Mesothelial cell of epicardium (in vitro differentiated cells): ENCODE data around the gene PON2. TPM values are rescaled to one million over a fixed set of nuclear protein-coding genes. Genes with fewer than 3 reads are reported as not detected.

Source experiments
- DNase-seq, 2 experiments: peaks; one replicate each; pipeline ENCODE4 v3.0.0; 2021; ENCODE audit warnings: low spot score in 2 of 2; ENCODE audit not compliant: unreplicated experiment in 2 of 2
- H3K27ac Mint-ChIP-seq: 2 replicates; pipeline ENCODE4 v1.8.0; 2021; ENCODE audit warnings: mixed read lengths
- H3K27me3 Mint-ChIP-seq: 2 replicates; pipeline ENCODE4 v1.8.0; 2021; ENCODE audit warnings: low read depth, mixed read lengths
- H3K36me3 Mint-ChIP-seq: 2 replicates; pipeline ENCODE4 v1.8.0; 2021; ENCODE audit warnings: mixed read lengths
- H3K4me1 Mint-ChIP-seq: 2 replicates; pipeline ENCODE4 v1.8.0; 2021; ENCODE audit warnings: mixed read lengths
- H3K4me3 Mint-ChIP-seq: 2 replicates; pipeline ENCODE4 v1.8.0; 2021; ENCODE audit warnings: mild to moderate bottlenecking, moderate library complexity, mixed read lengths
- H3K9me3 Mint-ChIP-seq: 2 replicates; pipeline ENCODE4 v1.8.0; 2021; ENCODE audit warnings: mixed read lengths
- total RNA-seq: library from RNA; stranded (reverse); gene quantifications from 3 replicates; pipeline ENCODE4 v1.2.1, GENCODE V29; 2021
- TF ChIP-seq, protein P1 (sequence below): fragments of 200-600 bp; sonication (generic); IDR thresholded peaks from one replicate; pipeline ENCODE4 v1.5.0; 2021; ENCODE audit warnings: antibody characterized with exemption; ENCODE audit not compliant: unreplicated experiment

PON2 gene
- total RNA-seq, 1 donor from 2014 or later: 115 TPM

DNA sequence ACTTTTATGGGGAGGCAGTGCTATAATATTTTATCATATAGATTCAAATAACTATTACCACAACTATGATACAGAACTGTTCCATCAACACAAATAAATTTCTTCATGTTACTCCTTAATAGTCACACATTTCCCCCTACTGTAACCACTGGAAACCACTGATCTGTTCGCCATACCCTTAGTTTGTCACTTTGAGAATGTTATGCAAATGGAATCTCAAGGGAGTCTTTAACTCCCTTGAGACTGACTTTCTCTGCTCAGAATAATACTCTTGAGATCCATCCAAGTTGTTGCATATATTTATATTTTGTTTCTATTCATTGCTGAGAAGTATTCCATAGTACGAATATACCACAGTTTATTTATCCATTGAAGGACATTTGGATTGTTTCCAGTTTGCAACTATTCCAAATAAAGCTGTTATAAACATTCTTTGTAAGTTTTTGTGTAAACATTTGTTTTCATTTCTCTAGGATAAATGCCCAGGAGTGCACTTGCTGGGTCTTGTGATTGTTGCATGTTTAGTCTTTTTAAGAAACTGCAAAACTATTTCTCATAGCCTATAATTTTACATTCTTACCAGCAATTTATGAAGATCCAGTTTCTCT, 19.7 kb upstream of the PON2 start:
- no peak for DNase-seq
- Mint-ChIP-seq H3K9me3 (peaks cover 27% of the 10 kb centered on the region), H3K36me3 (peaks cover 7% of the 10 kb centered on the region), H3K4me1 (no peaks in the 10 kb centered on the region), H3K27ac (no peak overlapping the region), H3K27me3 (no peaks in the 10 kb centered on the region), H3K4me3 (no peak overlapping the region)
- TF ChIP-seq, protein P1, sequence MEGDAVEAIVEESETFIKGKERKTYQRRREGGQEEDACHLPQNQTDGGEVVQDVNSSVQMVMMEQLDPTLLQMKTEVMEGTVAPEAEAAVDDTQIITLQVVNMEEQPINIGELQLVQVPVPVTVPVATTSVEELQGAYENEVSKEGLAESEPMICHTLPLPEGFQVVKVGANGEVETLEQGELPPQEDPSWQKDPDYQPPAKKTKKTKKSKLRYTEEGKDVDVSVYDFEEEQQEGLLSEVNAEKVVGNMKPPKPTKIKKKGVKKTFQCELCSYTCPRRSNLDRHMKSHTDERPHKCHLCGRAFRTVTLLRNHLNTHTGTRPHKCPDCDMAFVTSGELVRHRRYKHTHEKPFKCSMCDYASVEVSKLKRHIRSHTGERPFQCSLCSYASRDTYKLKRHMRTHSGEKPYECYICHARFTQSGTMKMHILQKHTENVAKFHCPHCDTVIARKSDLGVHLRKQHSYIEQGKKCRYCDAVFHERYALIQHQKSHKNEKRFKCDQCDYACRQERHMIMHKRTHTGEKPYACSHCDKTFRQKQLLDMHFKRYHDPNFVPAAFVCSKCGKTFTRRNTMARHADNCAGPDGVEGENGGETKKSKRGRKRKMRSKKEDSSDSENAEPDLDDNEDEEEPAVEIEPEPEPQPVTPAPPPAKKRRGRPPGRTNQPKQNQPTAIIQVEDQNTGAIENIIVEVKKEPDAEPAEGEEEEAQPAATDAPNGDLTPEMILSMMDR: no peak

DNA sequence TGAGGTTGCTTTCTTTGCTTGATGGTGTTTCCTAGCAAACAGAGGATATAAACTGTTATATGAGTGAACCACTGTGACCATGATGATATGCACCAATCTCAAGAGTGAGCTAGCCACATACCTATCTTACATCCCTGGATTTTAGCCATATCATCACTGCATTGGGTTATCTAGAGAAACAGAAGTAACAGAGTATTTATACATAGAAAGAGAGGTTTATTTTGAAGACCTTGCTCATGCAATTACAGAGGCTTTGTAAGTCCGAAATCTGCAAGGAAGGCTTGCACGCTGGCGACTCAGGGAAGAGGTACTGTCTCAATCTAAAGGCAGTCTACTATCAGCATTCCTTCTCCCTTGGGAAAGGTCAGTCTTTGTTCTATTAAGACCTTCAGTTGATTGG, 11.8 kb upstream of the PON2 start:
- Mint-ChIP-seq H3K4me3 (no peak overlapping the region), H3K4me1 (no peaks in the 10 kb centered on the region), H3K27ac (no peak overlapping the region), H3K9me3 (no peaks in the 10 kb centered on the region), H3K36me3 (no peaks in the 10 kb centered on the region), H3K27me3 (no peaks in the 10 kb centered on the region)
- no peak for DNase-seq
- TF ChIP-seq, protein P1: no peak

DNA sequence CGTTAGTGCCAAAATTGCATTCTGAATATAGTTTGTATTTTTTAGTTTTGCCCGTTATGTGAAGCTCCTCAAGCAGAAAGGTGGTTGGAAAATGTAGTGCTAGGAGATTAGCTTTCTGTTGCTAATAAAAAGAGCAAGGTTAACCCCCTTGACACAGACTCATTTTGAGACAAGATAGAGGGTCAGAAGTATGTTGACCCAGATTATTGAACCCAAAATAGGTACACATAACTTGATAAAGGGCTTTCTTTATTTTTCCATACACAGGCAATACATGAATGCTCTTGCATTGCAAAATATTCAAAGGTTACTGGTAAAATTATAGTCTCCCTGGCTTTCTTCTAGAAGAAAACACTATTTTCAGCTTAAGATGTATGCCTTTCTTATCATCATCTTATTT, 10.0 kb upstream of the PON2 start:
- Mint-ChIP-seq H3K27me3 (no peaks in the 10 kb centered on the region), H3K36me3 (no peaks in the 10 kb centered on the region), H3K4me1 (peaks cover 2% of the 10 kb centered on the region), H3K9me3 (no peaks in the 10 kb centered on the region), H3K27ac (no peak overlapping the region), H3K4me3 (no peak overlapping the region)
- DNase-seq: no peak
- TF ChIP-seq, protein P1: no peak

DNA sequence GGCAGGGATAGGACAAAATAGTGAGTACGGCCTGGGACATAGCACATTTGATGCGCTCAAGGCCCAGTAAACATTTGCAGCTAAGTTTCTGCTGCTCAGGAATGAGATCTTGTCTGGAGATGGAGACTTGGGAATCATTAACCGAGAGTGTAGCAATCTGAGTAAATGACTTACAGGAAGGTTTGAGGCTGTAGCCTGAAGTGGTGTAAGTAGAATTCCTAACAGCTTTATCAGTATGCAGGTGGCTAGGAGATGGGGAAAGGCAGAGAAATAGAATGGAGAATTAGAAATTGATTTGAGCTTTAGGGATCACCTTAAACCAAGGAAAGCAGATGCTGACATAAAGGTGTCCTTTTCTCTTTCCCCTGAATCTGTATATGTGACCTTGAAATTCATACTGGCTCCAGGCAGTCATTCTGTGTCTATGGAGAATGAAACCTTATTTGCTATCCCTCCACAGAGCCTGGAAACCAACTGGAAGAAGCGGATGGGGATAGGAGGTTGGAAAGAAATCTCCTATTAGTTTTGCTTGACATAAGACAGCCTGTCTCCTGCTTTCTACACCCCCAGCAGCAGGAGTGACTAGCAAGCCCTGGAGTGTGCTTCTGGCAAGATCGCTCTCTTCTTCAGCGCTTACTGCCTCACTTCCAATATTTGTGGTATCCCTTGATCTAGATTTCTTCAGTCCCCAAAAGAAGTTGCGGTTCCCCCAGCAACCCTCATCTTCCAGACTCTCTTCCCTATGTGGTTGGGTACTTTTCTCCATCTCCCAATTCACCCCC, 6.4 kb upstream of the PON2 start:
- Mint-ChIP-seq H3K27me3 (no peaks in the 10 kb centered on the region), H3K4me3 (no peak overlapping the region), H3K27ac (no peak overlapping the region), H3K36me3 (no peaks in the 10 kb centered on the region), H3K9me3 (no peaks in the 10 kb centered on the region), H3K4me1 (peaks cover 4% of the 10 kb centered on the region)
- TF ChIP-seq, protein P1: no peak
- DNase-seq: no peak

DNA sequence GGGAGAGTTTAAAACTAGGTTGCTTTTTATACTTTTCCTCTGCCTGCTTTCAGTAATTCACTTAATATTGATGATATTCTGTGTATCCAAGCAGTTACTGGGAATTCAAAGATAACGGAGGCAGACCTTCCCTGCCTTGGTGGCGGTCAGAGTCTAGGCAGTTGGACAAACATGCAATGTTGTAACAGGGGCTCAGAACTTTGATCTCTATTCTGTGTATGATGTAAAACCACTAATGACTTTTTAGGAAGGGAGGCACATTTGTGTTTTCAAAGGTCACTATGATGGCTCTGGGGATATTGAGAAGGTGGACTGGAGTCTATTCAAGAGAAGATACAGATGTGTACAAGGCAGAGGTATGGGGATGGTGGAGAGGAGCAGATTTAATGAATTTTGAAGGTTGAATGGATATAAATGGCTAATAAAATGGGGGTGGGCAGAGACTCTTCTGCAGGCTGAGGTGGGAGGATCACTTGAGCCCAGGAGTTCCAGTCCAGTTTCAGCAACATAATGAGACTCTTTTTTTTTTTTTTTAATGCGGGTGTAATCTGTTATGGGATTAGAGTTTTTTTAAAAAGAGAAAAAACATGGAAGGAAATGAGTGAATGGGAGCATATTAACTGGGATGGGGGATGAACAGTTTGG, 5.7 kb upstream of the PON2 start:
- TF ChIP-seq, protein P1: no peak
- Mint-ChIP-seq H3K27me3 (no peaks in the 10 kb centered on the region), H3K9me3 (no peaks in the 10 kb centered on the region), H3K4me3 (no peak overlapping the region), H3K36me3 (no peaks in the 10 kb centered on the region), H3K27ac (no peak overlapping the region), H3K4me1 (peaks cover 6% of the 10 kb centered on the region)
- DNase-seq: no peak
